Measurements from ENCODE around the gene YOD1.

- no peak for TF ChIP-seq EZH2phosphoT487 (IDR thresholded peaks at IDR 0.05; ENCODE audit: low read depth)
- TF ChIP-seq CTCF (IDR thresholded peaks at IDR 0.05; ENCODE audit: low read depth, low read length): no peak
Observed at GRCh38 chr1:207002724-207003146, 48.3 kb downstream of the YOD1 start.

All from OCI-LY3 (cell line).